SK-N-SH (cell line): ENCODE measurements around the gene TOR1A. TPM values are rescaled to one million over a fixed set of nuclear protein-coding genes. Genes with fewer than 3 reads are reported as not detected.

Source experiments
- CTCF ChIA-PET: fragments of 300-600, 350-600 bp; formaldehyde crosslinking; extraction: SDS; loops from one replicate; lab custom pipeline; 2021; lab: Yijun Ruan, JAX
- POLR2A ChIA-PET: fragments of 350-600 bp; sonication (Branson Sonifier 250); formaldehyde crosslinking; extraction: SDS; loops from one replicate; lab custom pipeline; 2020; ENCODE audit warnings: antibody characterized with exemption, inconsistent platforms; lab: Yijun Ruan, JAX
- DNase-seq: peaks from one replicate; pipeline ENCODE4 v3.0.0; 2012
- H2AFZ ChIP-seq: fragments of 200-600 bp; sonication (generic); 2 replicates; pipeline ENCODE4 v1.8.1; 2016; ENCODE audit warnings: antibody characterized with exemption, mild to moderate bottlenecking, low read depth
- H3F3A ChIP-seq: fragments of 200-600 bp; sonication (generic); replicated peaks from 2 replicates; pipeline ENCODE3; 2016; ENCODE audit warnings: antibody characterized with exemption, mild to moderate bottlenecking; ENCODE audit not compliant: insufficient read depth
- H3K27ac ChIP-seq, 2 experiments: fragments of 200-500 bp in 1 of 2; fragments of 200-600 bp in 1 of 2; sonication (Bioruptor generic) in 1 of 2; sonication (generic), shearing (Covaris generic) in 1 of 2; 2 replicates each; pipeline versions ENCODE4 v1.5.1 to v1.6.1; 2014 to 2016; ENCODE audit warnings: low read depth in 2 of 2, inconsistent platforms in 1 of 2, low read length in 1 of 2, mild to moderate bottlenecking in 1 of 2, mixed read lengths in 1 of 2
- H3K27me3 ChIP-seq: fragments of 200-600 bp; sonication (generic), shearing (Covaris generic); 2 replicates; pipeline ENCODE4 v1.6.1; 2016; ENCODE audit warnings: mixed run types; ENCODE audit not compliant: insufficient read depth
- H3K36me3 ChIP-seq, 2 experiments: fragments of 200-500 bp in 1 of 2; fragments of 200-600 bp in 1 of 2; sonication (Bioruptor generic) in 1 of 2; sonication (generic) in 1 of 2; replicated peaks in 1 of 2; 2 replicates each; pipeline versions ENCODE3 to v1.5.1; 2014 to 2016; ENCODE audit warnings: low read length in 1 of 2, mild to moderate bottlenecking in 1 of 2; ENCODE audit not compliant: insufficient read depth in 2 of 2, control insufficient read depth in 1 of 2
- H3K4me1 ChIP-seq, 2 experiments: fragments of 200-500 bp in 1 of 2; fragments of 200-600 bp in 1 of 2; sonication (Bioruptor generic) in 1 of 2; sonication (generic), shearing (Covaris generic) in 1 of 2; 2 replicates each; pipeline versions ENCODE4 v1.5.1 to v1.6.1; 2014 to 2016; ENCODE audit warnings: low read depth in 1 of 2, low read length in 1 of 2, mixed run types in 1 of 2; ENCODE audit not compliant: insufficient read depth in 2 of 2, control insufficient read depth in 1 of 2
- H3K4me2 ChIP-seq: fragments of 200-600 bp; sonication (generic), shearing (Covaris generic); 2 replicates; pipeline ENCODE4 v1.6.1; 2017; ENCODE audit warnings: mixed run types
- H3K4me3 ChIP-seq, 2 experiments: fragments of 200-500 bp in 1 of 2; fragments of 200-600 bp in 1 of 2; sonication (Bioruptor generic) in 1 of 2; sonication (generic), shearing (Covaris generic) in 1 of 2; 2 replicates each; pipeline versions ENCODE4 v1.5.1 to v1.8.1; 2014 to 2016; ENCODE audit warnings: low read depth in 2 of 2, inconsistent platforms in 1 of 2, low read length in 1 of 2, mild to moderate bottlenecking in 1 of 2, mixed read lengths in 1 of 2, moderate library complexity in 1 of 2
- H3K79me2 ChIP-seq: fragments of 200-600 bp; sonication (generic); 2 replicates; pipeline ENCODE4 v1.8.1; 2017; ENCODE audit warnings: mild to moderate bottlenecking; ENCODE audit not compliant: insufficient read depth
- H3K9ac ChIP-seq: fragments of 200-600 bp; sonication (generic); 2 replicates; pipeline ENCODE4 v1.6.1; 2017; ENCODE audit warnings: mixed run types
- H3K9me2 ChIP-seq: fragments of 200-600 bp; sonication (generic); 2 replicates; pipeline ENCODE4 v1.6.1; 2017; ENCODE audit warnings: mixed run types
- H3K9me3 ChIP-seq: fragments of 200-600 bp; sonication (generic); 2 replicates; pipeline ENCODE4 v1.6.1; 2017; ENCODE audit warnings: mixed run types, mild to moderate bottlenecking, moderate library complexity
- H4K20me1 ChIP-seq: fragments of 200-600 bp; sonication (generic); 2 replicates; pipeline ENCODE4 v1.6.1; 2017; ENCODE audit warnings: mild to moderate bottlenecking, mixed run types; ENCODE audit not compliant: insufficient read depth
- CTCF ChIP-seq: fragments of 200-600 bp; sonication (generic); IDR thresholded peaks from 2 replicates; pipeline ENCODE4 v1.6.1; 2017; ENCODE audit warnings: antibody characterized with exemption, mild to moderate bottlenecking, moderate library complexity
- EP300 ChIP-seq, 2 experiments: IDR thresholded peaks; 2 replicates each; pipeline versions ENCODE4 v1.4.0 to v1.6.1; 2012; ENCODE audit warnings: borderline replicate concordance in 1 of 2, low read depth in 1 of 2, low read length in 1 of 2
- FOXM1 ChIP-seq: IDR thresholded peaks from 2 replicates; pipeline ENCODE4 v1.4.0; 2012; ENCODE audit warnings: low read depth, mild to moderate bottlenecking
- GABPA ChIP-seq: IDR thresholded peaks from 2 replicates; pipeline ENCODE4 v1.4.0; 2012; ENCODE audit warnings: low read depth, mild to moderate bottlenecking
- GATA2 ChIP-seq: sonication (generic); formaldehyde crosslinking; IDR thresholded peaks from 2 replicates; pipeline ENCODE4 v1.5.0; 2020; ENCODE audit warnings: mild to moderate bottlenecking, missing genetic modification reagents
- IRF3 ChIP-seq: fragments of 150-350 bp; IDR thresholded peaks from 2 replicates; pipeline ENCODE4 v1.6.1; 2016; ENCODE audit warnings: mild to moderate bottlenecking, low read depth, low read length
- MAX ChIP-seq: IDR thresholded peaks from 2 replicates; pipeline ENCODE4 v1.4.0; 2012; ENCODE audit warnings: low read depth
- RAD21 ChIP-seq: IDR thresholded peaks from 2 replicates; pipeline ENCODE4 v1.6.1; 2012; ENCODE audit warnings: mild to moderate bottlenecking, low read length
- RCOR1 ChIP-seq: fragments of 150-350 bp; IDR thresholded peaks from 2 replicates; pipeline ENCODE4 v1.6.1; 2017; ENCODE audit warnings: antibody characterized with exemption, low read length
- REST ChIP-seq: IDR thresholded peaks from 2 replicates; pipeline ENCODE4 v1.6.1; 2012; ENCODE audit warnings: mild to moderate bottlenecking, low read depth, low read length, moderate library complexity
- SIN3A ChIP-seq: IDR thresholded peaks from 2 replicates; pipeline ENCODE4 v1.6.1; 2012; ENCODE audit warnings: low read depth, mild to moderate bottlenecking, low read length, moderate library complexity, borderline replicate concordance
- TAF1 ChIP-seq: IDR thresholded peaks from 2 replicates; pipeline ENCODE4 v1.6.1; 2012; ENCODE audit warnings: low read depth, mild to moderate bottlenecking, low read length, moderate library complexity, borderline replicate concordance
- TEAD4 ChIP-seq: IDR thresholded peaks from 2 replicates; pipeline ENCODE4 v1.4.0; 2012; ENCODE audit warnings: mild to moderate bottlenecking, borderline replicate concordance; ENCODE audit not compliant: insufficient read depth
- USF1 ChIP-seq: IDR thresholded peaks from 2 replicates; pipeline ENCODE4 v1.4.0; 2012; ENCODE audit warnings: low read depth, borderline replicate concordance
- YY1 ChIP-seq: IDR thresholded peaks from 2 replicates; pipeline ENCODE4 v1.4.0; 2012; ENCODE audit warnings: low read depth, mild to moderate bottlenecking
- WGBS: methylation state at CpG from one replicate; pipeline ENCODE4 v1.1.6; 2017; ENCODE audit warnings: low lambda C conversion rate; 5-methylcytosine and 5-hydroxymethylcytosine counted together
- polyA plus RNA-seq, 3 experiments: library from polyadenylated mRNA; depleted of rRNA; stranded (reverse); fragments of >200 nt; gene quantifications; 2 replicates each; pipeline ENCODE4 v1.2.3, GENCODE V29; 2012

Gene TOR1A
- polyA plus RNA-seq, 1 of the 3 experiments (the other 2 are of a cell fraction) = 85.3 TPM

- H4K20me1 ChIP-seq = no peaks in the 10 kb centered on the region
- H3K9me2 ChIP-seq = no peaks in the 10 kb centered on the region
- POLR2A ChIA-PET = no interaction called here
- WGBS = 40% methylated on average over 2 of the region's 2 CpGs
- H3K9me3 ChIP-seq = no peaks in the 10 kb centered on the region
- H2AFZ ChIP-seq = no peak overlapping the region
- CTCF ChIA-PET = interaction anchor here (0.6 to 3.4 kb wide), 3 partner anchors 203 to 391 kb away, joined by 3 to 10 read pairs (median 3); no protein-coding TSS in a partner anchor
- no peak for DNase-seq
- H3F3A ChIP-seq = peaks cover 6% of the 10 kb centered on the region
- TF ChIP-seq GABPA (no peak), SIN3A (no peak), TEAD4 (no peak), MAX (no peak), FOXM1 (no peak)
- no peak overlapping the region for H3K4me2 ChIP-seq
- H3K79me2 ChIP-seq = no peaks in the 10 kb centered on the region; the same call in none of the 2 replicates
- H3K4me3 ChIP-seq = no peak overlapping the region
- peaks cover 0 to 3% of the 10 kb centered on the region in 2 experiments for H3K36me3 ChIP-seq
- no peaks in the 10 kb centered on the region for H3K27me3 ChIP-seq
- H3K4me1 ChIP-seq = peaks cover 0 to 20% of the 10 kb centered on the region in 2 experiments; a peak in 1 of 4 replicates
- H3K27ac ChIP-seq = no peak overlapping the region
- H3K9ac ChIP-seq = no peak overlapping the region
These were observed 21.4 kb upstream of the TOR1A start for GRCh38 chr9:129845373-129845772.

GRCh38 chr9:129841071-129841470, 17.1 kb upstream of the TOR1A start:
- no peak overlapping the region for H2AFZ ChIP-seq
- peaks cover 9% of the 10 kb centered on the region for H3K79me2 ChIP-seq
- no peak overlapping the region for H3K4me3 ChIP-seq
- H3K4me1 ChIP-seq = peaks cover 14 to 37% of the 10 kb centered on the region in 2 experiments
- peak overlapping the region in 1 of 2 experiments; percentile 43; a peak in 1 of 4 replicates for H3K27ac ChIP-seq
- ChIA-PET POLR2A (interaction anchor here (0.9 kb wide), 1 partner anchor 12 kb away, joined by 3 read pairs; no protein-coding TSS in a partner anchor), CTCF (no interaction called here)
- no peaks in the 10 kb centered on the region for H3K9me2 ChIP-seq
- H3K9me3 ChIP-seq = no peaks in the 10 kb centered on the region
- no peak for DNase-seq
- H3K36me3 ChIP-seq = no peaks in the 10 kb centered on the region
- no peaks in the 10 kb centered on the region for H4K20me1 ChIP-seq
- H3K27me3 ChIP-seq = no peaks in the 10 kb centered on the region
- no peak overlapping the region for H3K4me2 ChIP-seq
- no peak overlapping the region for H3K9ac ChIP-seq
- TF ChIP-seq IRF3 (no peak), YY1 (no peak), USF1 (no peak), MAX (no peak), TAF1 (no peak), EP300 (IDR thresholded peaks at IDR 0.05; ENCODE audit: borderline replicate concordance in 1 of 2, low read depth in 1 of 2, low read length in 1 of 2) (peak in 1 of 2 experiments; percentile 28; a peak in 1 of 4 replicates), RCOR1 (peak; percentile 29; the same call in 1 of the 2 replicates), RAD21 (peak; percentile 53), CTCF (no peak), TEAD4 (no peak), REST (no peak), GATA2 (CRISPR knock-in tag) (peak; percentile 30; the same call in 1 of the 2 replicates), FOXM1 (no peak)
- TF ChIP-seq, all 33 proteins: peak for 4
- H3F3A ChIP-seq = peaks cover 23% of the 10 kb centered on the region
- WGBS = 58% methylated on average over 4 of the region's 4 CpGs
